ENCODE data around the gene KEL.

DNA sequence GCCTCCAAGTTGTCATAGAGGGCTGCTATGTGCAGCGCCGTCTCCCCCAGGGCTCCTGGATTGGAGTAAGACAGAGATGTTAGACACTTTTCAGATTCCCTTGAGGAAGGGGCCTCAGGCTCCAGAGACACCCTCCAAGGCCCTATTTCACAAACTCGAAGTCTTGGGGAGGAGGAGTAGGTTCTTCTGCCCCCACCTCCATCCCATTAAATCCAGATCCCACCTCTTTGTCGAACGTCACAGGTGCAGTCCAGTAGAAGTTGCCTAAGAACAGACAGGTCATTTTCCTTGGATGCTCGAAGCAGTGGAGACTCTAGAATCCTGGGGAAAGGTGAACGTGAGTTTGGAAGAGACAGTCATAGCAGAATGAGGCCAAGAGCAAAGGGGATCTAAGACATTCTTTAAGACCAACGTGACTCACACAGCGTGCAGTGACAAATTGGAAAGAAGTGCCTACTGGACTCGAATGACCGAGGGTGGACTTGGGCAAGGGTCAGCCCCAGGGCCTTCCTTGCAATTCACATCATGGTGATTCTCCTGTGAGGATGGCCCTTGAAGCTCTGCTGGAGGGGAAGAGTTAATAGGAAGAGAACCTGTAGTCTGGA lies 31.9 kb downstream of the KEL start:
- TF ChIP-seq, protein P1, sequence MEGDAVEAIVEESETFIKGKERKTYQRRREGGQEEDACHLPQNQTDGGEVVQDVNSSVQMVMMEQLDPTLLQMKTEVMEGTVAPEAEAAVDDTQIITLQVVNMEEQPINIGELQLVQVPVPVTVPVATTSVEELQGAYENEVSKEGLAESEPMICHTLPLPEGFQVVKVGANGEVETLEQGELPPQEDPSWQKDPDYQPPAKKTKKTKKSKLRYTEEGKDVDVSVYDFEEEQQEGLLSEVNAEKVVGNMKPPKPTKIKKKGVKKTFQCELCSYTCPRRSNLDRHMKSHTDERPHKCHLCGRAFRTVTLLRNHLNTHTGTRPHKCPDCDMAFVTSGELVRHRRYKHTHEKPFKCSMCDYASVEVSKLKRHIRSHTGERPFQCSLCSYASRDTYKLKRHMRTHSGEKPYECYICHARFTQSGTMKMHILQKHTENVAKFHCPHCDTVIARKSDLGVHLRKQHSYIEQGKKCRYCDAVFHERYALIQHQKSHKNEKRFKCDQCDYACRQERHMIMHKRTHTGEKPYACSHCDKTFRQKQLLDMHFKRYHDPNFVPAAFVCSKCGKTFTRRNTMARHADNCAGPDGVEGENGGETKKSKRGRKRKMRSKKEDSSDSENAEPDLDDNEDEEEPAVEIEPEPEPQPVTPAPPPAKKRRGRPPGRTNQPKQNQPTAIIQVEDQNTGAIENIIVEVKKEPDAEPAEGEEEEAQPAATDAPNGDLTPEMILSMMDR (IDR thresholded peaks at IDR 0.05) = no peak
- TF ChIP-seq ZFX (IDR thresholded peaks at IDR 0.05; ENCODE audit: borderline replicate concordance) = no peak

Data from 22Rv1 (cell line).